NCI-H2196 treated with DMSO at 0.1 percent for 48 hours (cell line): ENCODE results near the gene ATF7.
"Not testable (repeated sequence)": the region's sequence is repeated elsewhere in the genome, so short reads cannot be mapped to it uniquely, and the experiment has no call there.

ENCODE experiments used
- DNase-seq: peaks from one replicate; lab custom pipeline; 2025; ENCODE audit not compliant: unreplicated experiment; lab: John Stamatoyannopoulos, UW

Gene ATF7

DNA sequence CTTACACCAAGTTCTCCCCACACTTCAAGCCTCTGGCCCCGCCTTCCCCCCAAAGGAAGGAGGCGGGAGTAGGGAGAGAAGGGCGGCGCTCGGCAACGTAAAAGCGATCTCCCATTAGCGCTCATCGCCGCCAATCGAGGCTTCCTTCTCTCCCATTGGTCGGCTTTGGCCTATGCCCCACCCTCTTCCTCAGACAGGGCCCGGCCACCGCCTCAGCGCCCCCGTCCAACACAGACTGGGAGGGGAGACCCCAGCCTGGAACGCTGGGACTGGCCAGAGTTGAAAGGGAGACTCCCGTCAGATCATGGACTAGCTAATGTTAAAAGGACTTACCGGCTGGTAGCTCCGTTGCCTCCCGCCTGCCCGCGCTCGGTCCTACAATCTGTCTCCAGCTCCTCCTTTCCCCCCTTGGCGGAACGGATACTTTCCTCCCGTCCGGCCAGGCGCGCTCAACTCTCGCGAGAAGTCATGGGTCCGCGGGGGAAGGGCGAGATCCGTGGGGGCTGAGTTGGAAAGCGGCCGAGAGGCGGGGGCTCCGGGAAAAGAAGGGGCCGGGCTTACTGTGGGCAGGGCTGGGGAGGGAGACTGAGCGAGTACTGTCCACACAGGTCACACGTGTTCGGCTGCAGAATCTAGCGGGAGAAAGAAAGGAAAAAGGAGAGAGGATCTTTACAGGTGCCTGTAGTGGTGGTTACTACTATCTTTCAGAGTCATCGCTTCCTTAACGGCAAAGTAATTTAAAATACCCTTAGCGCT is at the start of gene ATF7:
Gene ATF7, minus strand, starts transcription at position 437 of the 756 bp plus-strand sequence. CDS start 25,382 bp downstream, outside the sequence.
- DNase-seq = peak; percentile 95

GRCh38 chr12:53674977-53675700 is 49.0 kb upstream of the ATF7 start:
- DNase-seq = no peak

DNA sequence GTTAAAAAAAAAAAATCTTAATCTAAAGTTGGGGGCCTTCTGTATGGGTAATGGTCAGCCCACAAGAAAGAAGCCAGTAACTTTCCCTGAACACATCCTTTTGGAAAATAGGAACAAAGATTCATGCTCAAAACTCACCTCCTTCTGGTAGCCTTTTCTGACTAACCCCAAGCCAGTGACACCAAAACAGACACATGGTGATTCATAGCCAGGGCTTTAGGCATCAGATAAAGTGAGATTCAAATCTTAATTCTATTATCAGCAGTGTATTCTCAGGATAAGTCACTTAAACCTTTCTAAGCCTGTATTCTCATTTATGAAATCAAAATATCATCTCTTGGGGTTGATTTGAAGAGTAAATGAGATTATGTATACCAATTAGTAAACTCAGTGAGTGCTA is 44.8 kb upstream of the ATF7 start:
- no peak for DNase-seq

DNA sequence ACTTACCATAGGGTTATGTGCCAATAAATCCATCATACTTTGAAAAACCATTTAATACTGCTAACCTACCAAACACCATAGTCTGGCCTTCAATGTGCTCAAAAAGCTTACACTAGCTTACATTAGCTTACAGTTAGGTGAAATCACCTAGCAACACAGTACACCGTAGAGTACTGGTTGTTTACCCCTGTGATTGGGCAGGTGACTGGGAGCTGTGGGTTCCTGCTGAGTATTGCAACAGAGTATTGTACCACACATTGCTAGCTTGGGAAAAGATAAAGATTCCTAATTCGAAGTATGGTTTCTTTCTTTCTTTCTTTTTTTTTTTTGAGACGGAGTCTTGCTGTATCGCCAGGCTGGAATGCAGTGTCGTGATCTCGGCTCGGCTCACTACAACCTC is 44.1 kb upstream of the ATF7 start:
- no peak for DNase-seq

DNA sequence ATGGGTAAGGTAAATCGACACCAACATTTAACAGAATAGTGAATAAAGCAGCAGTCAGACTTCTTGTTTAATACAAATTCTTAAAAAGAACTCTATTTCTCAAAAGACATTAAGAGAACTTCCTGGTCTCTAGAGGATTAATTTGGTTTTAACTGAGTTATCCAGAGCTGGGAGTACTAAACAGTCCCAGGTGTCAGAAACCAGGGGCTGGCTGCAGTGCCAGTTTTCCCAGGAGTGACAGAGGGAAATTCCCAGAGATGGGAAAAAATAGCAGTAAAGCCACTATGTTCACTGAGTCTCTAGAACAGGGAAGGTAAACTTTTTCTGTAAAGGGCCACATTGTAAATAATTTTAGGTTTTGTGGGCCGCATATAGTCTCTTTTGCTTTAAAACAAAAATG is 40.9 kb upstream of the ATF7 start:
- no peak for DNase-seq

GRCh38 chr12:53664936-53665335 is 38.8 kb upstream of the ATF7 start:
- DNase-seq = no peak

DNA sequence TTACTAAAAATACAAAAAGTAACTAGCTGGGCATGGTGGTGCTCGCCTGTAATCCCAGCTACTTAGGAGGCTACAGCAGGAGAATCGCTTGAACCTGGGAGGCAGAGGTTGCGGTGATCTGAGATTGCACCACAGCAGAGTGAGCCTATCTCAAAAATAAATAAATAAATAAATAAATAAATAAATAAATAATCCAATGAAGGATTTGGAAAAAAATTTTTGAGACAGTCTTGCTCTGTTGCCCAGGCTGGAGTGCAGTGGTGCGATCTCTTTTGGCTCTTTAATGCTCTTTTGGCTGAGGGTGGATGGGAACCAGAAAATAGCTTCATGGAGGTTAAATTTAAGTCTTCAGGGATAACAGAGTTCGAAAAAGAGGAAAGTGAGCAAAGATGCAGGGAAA is 38.0 kb upstream of the ATF7 start:
- DNase-seq = no peak

- DNase-seq = no peak
Observed at GRCh38 chr12:53660041-53660440, 33.9 kb upstream of the ATF7 start.

DNA sequence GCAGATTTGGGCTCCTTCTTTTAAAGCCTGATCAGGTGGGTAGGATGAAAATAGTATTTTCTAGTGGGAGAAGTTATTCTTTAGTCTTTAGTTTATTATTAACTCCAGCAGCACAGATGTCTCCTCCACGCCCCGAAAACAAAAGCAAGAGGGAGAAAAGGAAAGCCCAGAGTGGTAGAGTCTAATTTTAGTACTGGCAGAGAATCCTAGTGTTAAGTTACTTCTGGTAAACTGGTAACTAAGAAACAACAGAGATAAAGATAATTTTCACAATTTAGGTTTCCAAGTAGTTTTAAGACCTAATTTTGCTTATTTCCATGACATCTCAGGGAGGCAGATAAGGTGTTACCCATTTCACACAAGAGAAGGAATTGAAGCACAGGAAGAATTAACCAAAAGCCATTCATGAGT is 33.4 kb upstream of the ATF7 start:
- peak; percentile 9 for DNase-seq

DNA sequence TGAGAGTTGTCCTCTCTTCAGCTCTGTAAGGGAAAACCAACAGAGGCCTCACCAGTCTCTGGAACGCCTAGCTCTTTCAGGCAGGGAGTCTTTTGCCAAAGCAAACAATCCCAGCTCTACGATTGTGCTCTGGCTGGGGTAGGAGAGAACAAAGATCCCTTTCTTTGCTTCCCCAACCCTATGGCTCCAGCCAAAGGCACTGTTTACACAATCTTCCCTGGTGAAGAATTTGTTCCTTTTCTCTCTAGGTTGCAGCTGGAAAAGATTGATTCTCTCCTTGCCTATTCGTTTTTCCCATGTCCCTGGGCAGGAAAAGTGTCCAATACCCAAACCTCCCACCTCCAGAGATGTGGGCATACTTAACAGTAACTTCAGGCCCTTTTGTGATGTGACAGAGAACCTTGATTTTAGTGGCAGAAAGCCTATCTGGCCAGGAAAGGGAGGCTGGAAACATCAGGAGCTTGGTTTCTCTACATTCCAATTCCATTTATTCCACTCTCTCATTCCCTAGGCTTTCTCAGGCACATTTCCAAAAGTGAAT is 32.9 kb upstream of the ATF7 start:
- peak; percentile 69 for DNase-seq

DNA sequence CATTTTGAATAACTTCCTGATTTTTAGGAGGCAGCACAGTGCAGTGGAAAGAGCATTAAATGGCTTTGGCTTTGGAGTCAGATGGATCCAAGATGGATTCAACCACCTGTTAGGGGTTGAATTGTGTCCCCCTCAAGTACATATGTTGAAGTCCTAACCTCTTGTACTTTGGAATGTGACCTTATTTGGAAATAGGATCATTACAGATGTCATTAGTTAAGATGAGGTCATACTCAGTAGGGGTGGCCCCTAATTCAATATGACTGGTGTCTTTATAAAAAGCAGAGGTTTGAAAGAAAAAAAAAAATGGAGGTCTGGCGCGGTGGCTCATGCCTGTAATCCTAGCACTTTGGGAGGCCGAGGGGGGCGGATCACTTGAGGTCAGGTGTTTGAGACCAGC is 30.9 kb upstream of the ATF7 start:
- DNase-seq = no peak

- no peak for DNase-seq
Observed at GRCh38 chr12:53653595-53653994, 27.4 kb upstream of the ATF7 start.

GRCh38 chr12:53652366-53652765 is 26.2 kb upstream of the ATF7 start:
- no peak for DNase-seq

- no peak for DNase-seq
Observed at GRCh38 chr12:53651737-53652136, 25.6 kb upstream of the ATF7 start.

DNA sequence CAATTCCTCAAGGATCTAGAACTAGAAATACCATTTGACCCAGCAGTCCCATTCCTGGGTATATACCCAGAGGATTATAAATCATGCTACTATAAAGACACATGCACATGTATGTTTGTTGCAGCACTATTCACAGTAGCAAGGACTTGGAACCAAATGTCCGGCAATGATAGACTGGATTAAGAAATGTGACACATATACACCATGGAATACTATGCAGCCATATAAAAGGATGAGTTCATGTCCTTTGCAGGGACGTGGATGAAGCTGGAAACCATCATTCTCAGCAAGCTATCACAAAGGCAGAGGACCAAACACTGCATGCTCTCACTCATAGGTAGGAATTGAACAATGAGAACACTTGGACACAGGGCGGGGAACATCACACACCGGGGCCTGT is 20.1 kb upstream of the ATF7 start:
- not testable (repeated sequence) for DNase-seq

GRCh38 chr12:53645165-53645564 is 19.0 kb upstream of the ATF7 start:
- DNase-seq = no peak

- DNase-seq = no peak
Observed at GRCh38 chr12:53644133-53644532, 18.0 kb upstream of the ATF7 start.

- DNase-seq = no peak
Observed at GRCh38 chr12:53643232-53643979, 17.2 kb upstream of the ATF7 start.

- no peak for DNase-seq
Observed at GRCh38 chr12:53638057-53638456, 11.9 kb upstream of the ATF7 start.

DNA sequence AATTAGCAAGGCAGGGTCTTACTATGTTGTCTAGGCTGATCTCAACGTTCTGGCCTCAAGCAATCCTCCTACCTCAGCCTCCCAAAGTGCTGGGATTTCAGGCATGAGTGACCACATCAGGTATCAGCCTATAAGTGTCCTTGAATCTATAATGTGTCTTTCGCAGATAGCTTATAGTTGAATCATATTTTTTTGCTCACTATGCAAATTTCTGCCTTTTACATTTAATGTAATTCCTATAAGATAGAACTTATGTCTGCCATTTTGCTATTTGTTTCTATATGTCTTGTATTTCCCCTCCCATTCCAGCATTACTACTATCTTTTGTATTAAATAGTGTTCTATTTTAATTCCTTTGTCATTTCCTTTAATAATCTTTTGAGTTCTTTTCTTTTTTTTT is 10.5 kb upstream of the ATF7 start:
- no peak for DNase-seq

DNA sequence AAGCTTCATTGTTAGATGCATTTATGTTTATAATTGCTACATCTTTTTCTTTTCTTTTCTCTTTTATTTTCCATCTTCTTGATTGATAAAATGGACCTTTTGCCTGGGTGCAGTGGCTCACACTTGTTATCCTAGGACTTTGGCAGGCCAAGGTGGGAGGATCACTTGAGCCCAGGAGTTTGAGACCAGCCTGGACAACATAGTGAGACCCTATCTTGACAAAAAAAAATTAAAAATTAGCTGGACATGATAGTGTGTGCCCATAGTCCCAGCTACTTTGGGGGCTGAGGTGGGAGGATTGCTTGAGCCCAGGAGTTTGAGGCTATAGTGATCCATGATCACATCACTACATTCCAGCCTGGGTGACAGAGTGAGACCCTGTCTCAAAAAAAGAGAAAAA is 9.5 kb upstream of the ATF7 start:
- not testable (repeated sequence) for DNase-seq

- no peak for DNase-seq
Observed at GRCh38 chr12:53631721-53632120, 5.5 kb upstream of the ATF7 start.
